ENCODE results near the gene CALCOCO1.

GRCh38 chr12:53684654-53685220 lies 42.5 kb downstream of the CALCOCO1 start:
- TF ChIP-seq POLR2A (IDR thresholded peaks at IDR 0.05; ENCODE audit: low read length) (no peak), GATA1 (IDR thresholded peaks at IDR 0.05; ENCODE audit: low read depth, low read length) (no peak)
